ENCODE measurements around the gene PIAS2.
A peak's percentile ranks its signal among the peaks of the same experiment; 100 is the strongest.
"Not testable (repeated sequence)": the region's sequence is repeated elsewhere in the genome, so short reads cannot be mapped to it uniquely, and the experiment has no call there.

The PIAS2 gene

GRCh38 chr18:46917108-46917802 is at the start of gene PIAS2, which contains the start of gene KATNAL2:
Gene PIAS2 (minus strand): TSS chr18:46917507. CDS start chr18:46917345, 162 bp downstream.
Gene KATNAL2 (plus strand): TSS chr18:46917602. CDS start chr18:46946873, 29,271 bp downstream.
- DNase-seq, result peak; percentile 88

GRCh38 chr18:46966266-46966665 is 49.0 kb upstream of the PIAS2 start:
- not testable (repeated sequence) for DNase-seq

- not testable (repeated sequence) for DNase-seq
Observed at GRCh38 chr18:46964579-46965293, 47.4 kb upstream of the PIAS2 start.

GRCh38 chr18:46963656-46964578 is 46.6 kb upstream of the PIAS2 start:
- DNase-seq, result not testable (repeated sequence)

GRCh38 chr18:46958209-46958608 is 40.9 kb upstream of the PIAS2 start:
- no peak for DNase-seq

DNA sequence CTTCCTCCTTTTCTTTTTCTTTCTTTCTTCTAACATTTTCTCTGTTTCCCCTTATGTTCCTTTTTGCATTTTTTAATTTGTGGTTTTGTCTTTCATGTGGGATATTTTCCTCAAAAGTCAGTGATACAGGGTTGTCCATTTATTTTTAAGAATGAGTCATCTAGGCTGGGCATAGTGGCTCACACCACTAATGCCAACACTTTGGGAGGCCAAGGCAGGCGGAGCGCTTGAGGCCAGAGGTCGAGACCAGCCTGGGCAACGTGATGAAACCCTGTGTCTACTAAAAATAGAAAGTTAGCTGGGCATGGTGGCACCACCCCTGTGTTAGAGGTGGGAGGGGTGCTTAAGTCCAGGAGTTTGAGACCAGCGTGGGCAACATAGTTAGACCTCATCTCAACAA is 35.9 kb upstream of the PIAS2 start:
- no peak for DNase-seq

DNA sequence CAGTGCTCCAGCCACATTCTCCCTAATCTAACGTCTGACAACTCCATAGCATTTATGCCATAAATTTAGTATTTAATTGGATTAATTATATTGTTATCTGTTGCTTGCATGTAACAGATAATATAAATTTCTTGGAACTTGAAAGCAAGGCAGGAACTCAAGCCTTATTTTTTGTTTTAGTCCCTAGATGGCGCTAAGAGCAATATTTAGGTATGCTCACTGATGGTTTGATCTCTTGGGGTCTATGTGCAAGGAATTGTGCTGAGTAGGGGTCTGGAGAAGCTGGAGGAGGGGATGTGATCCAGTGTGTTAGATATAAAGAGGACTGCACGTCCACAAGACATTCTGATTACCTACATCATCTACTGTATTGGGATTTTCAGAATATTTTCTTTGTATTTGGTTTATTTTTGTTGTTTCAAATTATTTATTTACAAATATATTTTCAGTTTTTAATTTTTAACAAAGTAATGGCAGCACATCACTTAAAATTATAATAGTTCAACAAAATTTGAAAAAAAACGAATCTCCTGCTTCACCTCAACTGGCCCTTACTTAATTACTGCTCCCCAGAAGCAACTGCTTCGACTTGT is 32.9 kb upstream of the PIAS2 start:
- DNase-seq, result peak; percentile 18

- peak; percentile 74 for DNase-seq
Observed at GRCh38 chr18:46946656-46947282, 29.5 kb upstream of the PIAS2 start.

DNA sequence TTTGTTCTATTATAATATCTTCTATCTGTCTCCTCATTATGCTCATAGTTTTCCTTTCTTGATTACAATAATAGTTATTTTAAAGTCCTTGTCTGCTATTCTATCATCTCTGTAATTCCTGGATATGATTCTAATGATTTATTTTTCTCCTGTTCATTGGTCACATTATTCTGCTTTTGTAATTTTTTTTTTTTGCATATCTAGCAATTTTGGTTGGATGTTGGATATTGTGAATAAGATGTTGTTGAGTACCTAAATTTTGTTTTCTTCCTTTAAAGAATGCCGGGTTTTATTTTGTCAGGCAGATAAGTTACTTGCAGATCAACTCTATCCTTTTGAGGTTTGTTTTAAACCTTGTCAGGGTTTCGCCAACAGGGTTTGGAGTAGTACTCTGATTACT is 25.3 kb upstream of the PIAS2 start:
- no peak for DNase-seq

- no peak for DNase-seq
Observed at GRCh38 chr18:46939998-46940571, 22.8 kb upstream of the PIAS2 start.

- DNase-seq, result no peak
Observed at GRCh38 chr18:46939337-46939963, 22.1 kb upstream of the PIAS2 start.

GRCh38 chr18:46920653-46921052 is 3.3 kb upstream of the PIAS2 start:
- no peak for DNase-seq

- DNase-seq, result no peak
Observed at GRCh38 chr18:46920067-46920466, 2.8 kb upstream of the PIAS2 start.

DNA sequence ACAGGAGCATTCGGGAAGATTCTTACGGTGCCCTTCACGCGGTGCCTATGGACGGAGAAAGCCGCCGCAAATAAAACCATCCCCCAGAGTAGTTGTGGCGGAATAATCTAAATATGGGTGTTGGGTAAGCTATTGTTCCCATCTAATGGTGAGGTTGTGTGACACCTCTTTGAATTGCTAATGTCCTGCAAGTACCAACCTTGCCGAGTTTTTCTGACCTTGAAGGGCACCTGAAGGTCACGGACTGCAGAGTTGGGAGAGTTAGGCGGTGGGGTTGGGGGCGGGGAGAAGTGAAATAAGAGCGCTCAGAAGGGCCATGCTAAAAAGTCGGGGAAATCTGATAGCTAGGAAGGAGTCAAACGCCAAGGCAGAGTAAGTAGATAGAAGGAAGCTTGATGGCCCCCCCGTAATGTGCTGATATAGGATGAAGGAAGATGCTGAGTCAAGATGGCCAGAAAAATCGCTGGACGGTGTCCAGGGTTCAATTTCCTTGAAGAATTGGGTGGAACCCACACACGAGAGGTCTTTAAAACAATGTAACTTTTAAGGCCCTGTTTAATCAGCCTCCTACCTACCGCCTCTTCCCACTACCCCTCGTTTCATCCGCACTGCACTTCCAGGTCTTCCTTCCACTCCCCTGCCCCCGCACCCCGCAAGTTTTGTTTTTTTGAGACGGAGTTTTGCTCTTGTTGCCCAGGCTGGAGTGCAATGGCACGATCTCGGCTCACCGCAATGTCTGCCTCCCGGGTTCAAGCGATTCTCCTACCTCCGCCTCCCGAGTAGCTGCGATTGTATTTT is 695 bp upstream of the PIAS2 start:
- no peak for DNase-seq

DNA sequence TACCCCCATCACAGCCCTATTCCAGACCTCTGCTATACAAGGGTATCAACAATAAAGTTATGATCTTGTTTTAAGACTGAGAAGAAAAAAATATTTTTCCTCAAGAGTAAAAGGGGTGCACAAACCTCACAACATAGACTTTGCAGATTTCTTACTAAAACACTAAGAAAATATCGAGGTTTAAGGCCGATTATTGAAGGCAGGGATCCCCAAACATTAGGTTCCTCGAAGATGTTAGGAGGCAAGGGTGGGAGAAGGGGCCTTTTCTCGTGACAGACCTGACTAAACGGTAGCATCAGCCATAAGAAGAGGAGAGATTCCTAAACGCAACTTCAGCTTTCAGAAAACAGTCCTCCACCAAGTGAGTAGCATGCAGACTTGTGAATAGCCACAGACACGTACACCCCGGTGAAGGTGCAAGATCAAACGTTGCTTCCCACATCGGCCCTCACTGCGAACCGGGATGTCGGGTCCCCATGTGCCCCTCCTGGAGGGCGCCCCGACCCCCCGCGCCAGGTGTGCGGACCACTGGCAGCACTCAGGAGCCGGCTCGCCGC is 678 bp downstream of the PIAS2 start:
- peak; percentile 4 for DNase-seq

DNA sequence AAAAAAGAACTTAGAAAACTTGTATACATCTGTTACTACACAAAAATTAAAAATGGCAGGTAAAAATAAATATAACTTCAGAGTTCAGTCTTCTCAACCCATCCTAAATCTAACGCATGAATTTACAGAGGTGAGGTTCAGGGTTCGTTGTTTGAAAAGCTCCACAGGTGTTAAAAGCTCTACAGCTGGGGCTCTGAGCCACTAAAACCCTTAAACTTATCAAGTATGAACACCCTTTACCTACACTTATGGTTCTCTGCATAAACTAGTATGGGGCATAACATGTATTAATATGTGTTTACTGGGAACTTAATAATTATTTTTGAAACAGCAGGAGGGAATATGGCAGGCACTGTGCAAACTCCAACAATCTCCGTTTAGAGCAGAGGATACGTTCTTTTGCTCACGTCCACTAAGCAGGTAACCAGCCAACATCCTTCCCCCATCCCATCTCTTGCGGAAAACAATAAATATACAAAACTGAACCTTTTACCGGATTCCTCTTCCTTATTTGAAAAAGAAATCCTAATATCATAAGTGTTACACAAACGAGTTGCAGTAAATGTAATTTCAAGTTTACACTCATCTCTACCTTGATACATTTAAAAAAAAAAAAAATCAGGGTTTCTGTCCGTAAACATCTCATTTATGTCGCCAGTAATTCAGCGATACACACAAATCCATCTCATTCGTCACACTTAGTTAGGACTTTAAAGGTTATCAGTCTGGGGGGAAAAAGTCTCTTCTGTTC is 1.3 kb downstream of the PIAS2 start:
- DNase-seq, result no peak

GRCh38 chr18:46910856-46911255 is 6.5 kb downstream of the PIAS2 start:
- no peak for DNase-seq

DNA sequence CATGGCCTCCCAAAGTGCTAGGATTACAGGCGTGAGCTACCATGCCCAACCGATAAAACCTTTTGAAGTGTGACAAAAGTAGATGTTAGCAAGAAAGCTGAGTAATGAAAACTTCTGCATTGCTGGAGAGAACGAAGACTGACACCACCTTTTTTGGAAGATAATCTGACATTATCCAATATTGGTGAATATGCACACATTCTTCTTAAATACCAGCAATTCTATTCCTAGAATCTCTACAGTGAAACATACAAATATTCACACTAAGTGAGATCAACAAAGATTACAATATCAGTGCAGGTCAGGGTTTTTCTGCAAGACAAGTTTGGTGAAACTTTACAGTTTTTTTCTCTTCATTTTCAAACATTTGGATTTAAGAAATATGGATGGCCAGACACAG is 7.8 kb downstream of the PIAS2 start:
- no peak for DNase-seq

DNA sequence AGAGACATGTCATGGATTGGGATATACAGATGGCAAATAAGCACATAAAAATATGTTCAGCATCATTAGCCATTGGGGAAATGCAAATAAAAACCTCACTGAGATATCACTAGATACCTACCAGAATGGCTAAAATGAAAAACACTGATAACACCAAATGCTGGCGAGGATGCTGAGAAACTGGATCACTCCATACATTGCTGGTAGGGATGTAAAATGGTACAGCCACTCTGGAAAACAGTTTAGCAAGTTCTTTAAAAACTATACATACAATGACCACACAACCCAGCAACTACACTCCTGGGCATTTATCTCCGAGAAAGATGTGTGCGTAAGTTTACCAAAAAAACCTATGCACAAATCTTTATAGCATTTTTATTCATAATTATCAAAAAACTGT is 13.9 kb downstream of the PIAS2 start:
- no peak for DNase-seq
